ENCODE data around the gene DGKB.

Gene DGKB

DNA sequence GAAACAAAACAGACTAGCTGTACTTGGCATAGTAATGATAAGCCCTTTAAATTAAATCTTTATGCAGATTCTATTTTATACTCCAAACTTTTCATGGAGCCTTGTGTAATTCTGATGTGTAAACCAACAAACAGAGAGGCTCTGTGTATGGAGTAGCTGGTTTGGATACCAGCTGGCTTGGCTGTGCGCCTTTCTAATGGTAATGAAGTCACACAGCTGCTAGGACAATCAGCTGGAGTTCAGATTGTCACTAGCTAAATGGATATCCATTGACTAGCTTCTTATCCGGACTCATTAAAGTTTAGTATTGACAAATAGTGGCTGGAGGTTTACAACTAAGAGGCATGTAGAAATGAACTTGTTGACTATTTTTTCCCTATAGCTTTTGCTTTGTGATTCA lies 398.4 kb downstream of the DGKB start:
- TF ChIP-seq, protein P1, sequence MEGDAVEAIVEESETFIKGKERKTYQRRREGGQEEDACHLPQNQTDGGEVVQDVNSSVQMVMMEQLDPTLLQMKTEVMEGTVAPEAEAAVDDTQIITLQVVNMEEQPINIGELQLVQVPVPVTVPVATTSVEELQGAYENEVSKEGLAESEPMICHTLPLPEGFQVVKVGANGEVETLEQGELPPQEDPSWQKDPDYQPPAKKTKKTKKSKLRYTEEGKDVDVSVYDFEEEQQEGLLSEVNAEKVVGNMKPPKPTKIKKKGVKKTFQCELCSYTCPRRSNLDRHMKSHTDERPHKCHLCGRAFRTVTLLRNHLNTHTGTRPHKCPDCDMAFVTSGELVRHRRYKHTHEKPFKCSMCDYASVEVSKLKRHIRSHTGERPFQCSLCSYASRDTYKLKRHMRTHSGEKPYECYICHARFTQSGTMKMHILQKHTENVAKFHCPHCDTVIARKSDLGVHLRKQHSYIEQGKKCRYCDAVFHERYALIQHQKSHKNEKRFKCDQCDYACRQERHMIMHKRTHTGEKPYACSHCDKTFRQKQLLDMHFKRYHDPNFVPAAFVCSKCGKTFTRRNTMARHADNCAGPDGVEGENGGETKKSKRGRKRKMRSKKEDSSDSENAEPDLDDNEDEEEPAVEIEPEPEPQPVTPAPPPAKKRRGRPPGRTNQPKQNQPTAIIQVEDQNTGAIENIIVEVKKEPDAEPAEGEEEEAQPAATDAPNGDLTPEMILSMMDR (IDR thresholded peaks at IDR 0.05; ENCODE audit: low read depth, low read length, missing control alignments): no peak
- H3K4me3 ChIP-seq (replicated peaks; ENCODE audit: low read depth, low read length): no peak overlapping the region
- DNase-seq (ENCODE audit: extremely low read depth, low read depth): no peak

DNA sequence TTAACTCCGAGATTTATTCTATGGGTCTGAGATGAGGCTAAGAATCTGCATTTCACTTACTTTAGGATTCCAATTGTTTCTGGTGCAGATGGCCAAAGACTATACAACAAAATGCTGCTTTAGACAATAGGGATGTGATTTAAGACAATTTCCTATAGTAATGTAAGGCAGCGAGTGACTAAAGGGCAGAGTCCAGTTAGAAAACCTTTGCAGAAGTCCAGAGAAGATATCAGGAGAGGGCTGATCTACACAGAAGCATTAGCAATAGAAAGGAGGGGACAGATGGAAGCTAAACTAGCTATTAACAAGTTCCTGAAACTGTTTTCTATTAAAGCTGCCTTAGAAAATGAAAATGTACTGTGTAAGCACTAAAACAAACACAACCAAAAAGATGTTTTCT lies 398.9 kb downstream of the DGKB start:
- TF ChIP-seq, protein P1 (IDR thresholded peaks at IDR 0.05; ENCODE audit: low read depth, low read length, missing control alignments): no peak
- no peak for DNase-seq (ENCODE audit: extremely low read depth, low read depth)

DNA sequence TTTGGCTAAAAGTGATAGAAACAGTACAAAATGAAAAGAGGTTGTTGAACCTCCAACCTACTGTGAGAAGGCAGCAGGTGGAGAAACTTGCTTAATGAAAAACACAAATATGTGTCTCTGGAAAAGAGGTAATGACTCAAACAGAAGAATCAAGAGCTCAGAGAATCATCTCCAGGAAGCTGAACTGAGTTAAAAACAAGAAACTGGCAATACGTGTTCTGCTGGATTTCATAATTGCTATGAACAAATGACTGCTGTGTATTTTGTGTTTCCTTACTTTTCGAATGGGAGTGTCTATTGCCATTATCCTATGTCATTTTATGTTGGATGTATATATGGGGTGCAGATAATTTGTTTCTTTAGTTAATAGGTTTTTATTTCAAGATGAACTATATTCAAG lies 401.1 kb downstream of the DGKB start:
- DNase-seq (ENCODE audit: extremely low read depth, low read depth): no peak
- TF ChIP-seq, protein P1 (IDR thresholded peaks at IDR 0.05; ENCODE audit: low read depth, low read length, missing control alignments): no peak
- no peak overlapping the region for H3K4me3 ChIP-seq (replicated peaks; ENCODE audit: low read depth, low read length)

More for the DNA sequence above, 398.9 kb downstream of the DGKB start:
- H3K4me3 ChIP-seq (replicated peaks; ENCODE audit: low read depth, low read length): no peak overlapping the region

DNA sequence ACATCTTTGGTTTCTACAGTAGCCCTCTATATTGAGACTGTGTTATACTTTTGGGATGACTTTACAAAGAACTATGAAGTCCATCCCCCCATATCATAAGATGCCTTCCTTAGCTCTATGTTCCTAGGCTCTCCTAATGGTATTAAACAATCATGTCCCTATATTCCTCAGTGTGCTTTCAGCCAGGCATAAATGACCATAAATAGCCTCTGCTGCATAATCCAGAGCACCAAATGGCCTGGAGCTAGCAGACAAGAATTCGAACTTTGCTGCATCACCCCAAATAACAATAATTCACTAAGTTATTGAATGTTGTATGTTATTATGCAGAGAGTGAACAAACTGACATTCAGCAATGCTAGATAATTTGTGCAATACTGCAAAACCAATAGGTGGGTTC lies 405.2 kb downstream of the DGKB start:
- TF ChIP-seq, protein P1 (IDR thresholded peaks at IDR 0.05; ENCODE audit: low read depth, low read length, missing control alignments): no peak
- H3K4me3 ChIP-seq (replicated peaks; ENCODE audit: low read depth, low read length): no peak overlapping the region
- DNase-seq (ENCODE audit: extremely low read depth, low read depth): no peak

DNA sequence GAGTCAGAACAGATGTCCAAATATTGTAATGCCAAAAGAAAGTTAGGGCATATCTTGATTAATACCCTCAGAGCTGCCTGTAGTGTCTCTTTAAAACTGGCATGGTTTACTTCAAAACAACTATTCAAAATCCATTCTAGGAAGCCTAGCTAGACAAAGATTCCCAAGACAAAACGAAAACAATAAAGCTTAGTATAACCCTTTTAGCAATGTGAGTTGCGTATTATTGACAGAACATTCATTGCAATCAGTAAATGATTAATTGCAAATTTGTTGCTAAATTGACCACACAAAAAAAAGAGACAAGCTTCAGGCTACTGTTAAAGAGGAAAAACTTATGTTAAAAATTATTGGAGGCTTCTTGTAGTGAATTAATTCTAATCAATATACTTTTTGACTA lies 406.9 kb downstream of the DGKB start:
- TF ChIP-seq, protein P1 (IDR thresholded peaks at IDR 0.05; ENCODE audit: low read depth, low read length, missing control alignments): no peak
- H3K4me3 ChIP-seq (replicated peaks; ENCODE audit: low read depth, low read length): no peak overlapping the region
- no peak for DNase-seq (ENCODE audit: extremely low read depth, low read depth)

DNA sequence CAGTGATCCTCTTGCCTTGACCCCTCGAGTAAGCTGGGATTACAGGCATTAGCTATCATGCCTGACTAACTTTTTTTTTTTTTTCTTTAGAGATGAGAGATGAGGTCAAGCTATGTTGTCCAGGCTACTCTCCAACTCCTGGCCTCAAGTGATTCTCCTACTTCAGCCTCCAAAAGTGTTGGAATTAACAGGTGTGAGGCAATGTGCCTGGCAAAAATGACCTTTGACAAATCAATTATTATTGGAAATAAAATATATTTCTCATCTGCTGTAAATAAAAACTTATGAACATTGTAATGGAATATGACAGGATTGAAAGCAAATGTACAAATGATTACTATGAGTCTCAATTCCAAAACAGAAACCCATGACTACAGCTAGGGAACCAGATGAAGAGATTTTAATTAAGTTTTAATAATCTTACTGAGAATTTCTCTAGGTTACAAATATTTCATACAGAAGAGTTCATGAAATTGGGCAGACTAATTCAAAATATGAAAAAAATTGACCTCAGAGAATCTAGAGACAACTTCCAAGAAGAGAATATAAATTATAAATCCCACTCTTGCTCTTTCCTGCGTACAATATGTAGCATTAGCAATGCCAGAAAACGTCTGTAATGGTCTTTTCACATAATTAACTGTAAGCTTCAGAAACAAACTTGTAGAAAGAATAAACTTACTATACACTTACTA lies 414.7 kb downstream of the DGKB start:
- TF ChIP-seq, protein P1 (IDR thresholded peaks at IDR 0.05; ENCODE audit: low read depth, low read length, missing control alignments): no peak
- DNase-seq (ENCODE audit: extremely low read depth, low read depth): no peak

DNA sequence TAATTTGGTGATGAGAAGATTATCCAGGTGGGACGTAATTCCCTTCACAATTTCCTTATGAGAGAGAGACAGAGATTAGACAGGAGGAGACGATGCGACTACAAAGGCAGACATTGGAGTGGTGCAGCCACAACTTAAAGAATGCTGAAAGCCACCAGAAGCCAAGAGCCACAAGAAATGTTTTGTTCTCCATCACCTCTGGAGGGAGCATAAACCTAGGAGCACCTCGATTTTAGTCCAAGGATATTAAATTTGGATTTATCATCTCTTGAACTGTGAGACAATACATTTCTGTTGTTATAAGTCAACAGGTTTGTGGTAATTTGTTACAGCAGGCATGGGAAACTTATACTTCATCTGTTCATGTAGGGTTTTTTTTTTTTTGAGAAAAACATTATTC lies 418.9 kb downstream of the DGKB start:
- H3K4me3 ChIP-seq (replicated peaks; ENCODE audit: low read depth, low read length): no peak overlapping the region
- TF ChIP-seq, protein P1 (IDR thresholded peaks at IDR 0.05; ENCODE audit: low read depth, low read length, missing control alignments): no peak

More for the DNA sequence above, 414.7 kb downstream of the DGKB start:
- no peak overlapping the region for H3K4me3 ChIP-seq (replicated peaks; ENCODE audit: low read depth, low read length)

More for the DNA sequence above, 418.9 kb downstream of the DGKB start:
- DNase-seq (ENCODE audit: extremely low read depth, low read depth): no peak
